ENCODE data around the gene SASH1.

The SASH1 gene

DNA sequence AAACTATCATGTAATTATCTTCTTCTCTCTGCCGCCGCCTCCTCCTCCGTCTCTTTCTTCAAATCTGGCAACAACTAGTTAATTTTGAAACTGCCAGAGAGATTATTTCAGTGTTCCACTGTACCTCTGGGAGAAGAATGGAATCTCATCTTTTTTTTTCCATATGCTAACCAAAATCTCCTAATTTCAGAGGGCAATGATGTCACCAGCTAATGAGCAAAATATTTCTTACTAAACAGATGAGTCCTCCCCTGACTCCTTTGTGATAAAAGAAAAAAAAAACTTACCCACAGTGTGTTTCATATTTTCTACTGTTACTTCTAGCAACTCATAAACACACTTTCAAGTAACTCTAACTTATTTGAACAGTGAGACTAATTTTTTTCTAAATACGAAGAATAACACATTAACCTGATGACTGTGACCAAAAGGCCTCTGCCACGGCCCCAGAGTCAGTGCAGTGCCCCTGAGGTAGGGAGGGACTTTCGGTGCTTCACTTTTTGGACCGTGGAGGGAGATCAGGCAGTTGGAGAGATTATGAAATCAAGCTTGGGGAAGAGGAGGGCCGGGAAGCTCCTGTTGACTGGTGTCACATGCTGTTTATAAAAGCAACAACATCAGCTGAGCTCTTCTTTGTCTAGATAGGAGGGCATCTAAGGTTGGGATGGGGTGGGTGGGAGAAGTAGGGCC lies 159.6 kb downstream of the SASH1 start:
- no peak for DNase-seq (ENCODE audit: low spot score)
- TF ChIP-seq, protein P1, sequence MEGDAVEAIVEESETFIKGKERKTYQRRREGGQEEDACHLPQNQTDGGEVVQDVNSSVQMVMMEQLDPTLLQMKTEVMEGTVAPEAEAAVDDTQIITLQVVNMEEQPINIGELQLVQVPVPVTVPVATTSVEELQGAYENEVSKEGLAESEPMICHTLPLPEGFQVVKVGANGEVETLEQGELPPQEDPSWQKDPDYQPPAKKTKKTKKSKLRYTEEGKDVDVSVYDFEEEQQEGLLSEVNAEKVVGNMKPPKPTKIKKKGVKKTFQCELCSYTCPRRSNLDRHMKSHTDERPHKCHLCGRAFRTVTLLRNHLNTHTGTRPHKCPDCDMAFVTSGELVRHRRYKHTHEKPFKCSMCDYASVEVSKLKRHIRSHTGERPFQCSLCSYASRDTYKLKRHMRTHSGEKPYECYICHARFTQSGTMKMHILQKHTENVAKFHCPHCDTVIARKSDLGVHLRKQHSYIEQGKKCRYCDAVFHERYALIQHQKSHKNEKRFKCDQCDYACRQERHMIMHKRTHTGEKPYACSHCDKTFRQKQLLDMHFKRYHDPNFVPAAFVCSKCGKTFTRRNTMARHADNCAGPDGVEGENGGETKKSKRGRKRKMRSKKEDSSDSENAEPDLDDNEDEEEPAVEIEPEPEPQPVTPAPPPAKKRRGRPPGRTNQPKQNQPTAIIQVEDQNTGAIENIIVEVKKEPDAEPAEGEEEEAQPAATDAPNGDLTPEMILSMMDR (IDR thresholded peaks at IDR 0.05; ENCODE audit: extremely low read depth, insufficient read depth, missing control alignments), result no peak
- in situ Hi-C loops (cut with MboI; ENCODE audit: low pct_unique_long_range_greater_than_20kb, low sequenced_read_pairs, unreplicated experiment), result no loop called here

DNA sequence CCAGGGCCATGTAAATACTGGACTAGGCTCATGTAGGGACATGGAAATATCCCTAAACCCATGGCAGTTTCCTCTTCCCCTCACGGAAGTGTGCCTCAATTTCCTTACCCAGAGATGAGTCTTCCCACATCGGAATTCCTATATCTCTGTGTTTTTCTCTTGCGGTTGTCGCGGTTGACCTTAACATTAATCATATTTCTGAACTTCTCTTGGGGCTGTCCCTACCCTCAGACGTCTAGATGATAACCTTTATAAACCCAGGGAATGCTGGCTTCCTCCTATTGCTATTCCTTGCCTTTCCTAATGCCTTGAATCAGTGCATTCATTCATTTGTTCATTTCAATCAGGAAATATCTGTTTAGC lies 160.1 kb downstream of the SASH1 start:
- in situ Hi-C loops (cut with MboI; ENCODE audit: low pct_unique_long_range_greater_than_20kb, low sequenced_read_pairs, unreplicated experiment), result no loop called here
- TF ChIP-seq, protein P1 (IDR thresholded peaks at IDR 0.05; ENCODE audit: extremely low read depth, insufficient read depth, missing control alignments), result no peak
- no peak for DNase-seq (ENCODE audit: low spot score)

DNA sequence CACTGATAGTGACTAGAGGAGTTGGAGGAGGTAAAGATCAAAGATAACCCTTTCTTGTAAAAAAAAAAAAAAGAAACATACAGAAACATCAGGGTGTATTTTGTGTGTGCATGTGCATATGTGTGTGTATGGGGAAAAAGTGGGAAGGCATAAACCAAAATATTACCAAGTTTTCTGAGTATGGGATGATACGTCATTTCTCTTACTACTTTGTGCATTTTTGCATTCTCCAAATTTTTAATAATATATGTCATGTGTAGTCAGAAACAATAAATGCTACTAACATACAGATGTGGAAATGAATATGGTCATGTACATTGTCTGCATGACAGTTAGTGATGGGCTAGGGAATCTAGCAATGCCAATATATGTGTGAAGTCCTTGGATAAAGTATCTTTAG lies 161.1 kb downstream of the SASH1 start:
- no peak for DNase-seq (ENCODE audit: low spot score)
- TF ChIP-seq, protein P1 (IDR thresholded peaks at IDR 0.05; ENCODE audit: extremely low read depth, insufficient read depth, missing control alignments), result no peak
- in situ Hi-C loops (cut with MboI; ENCODE audit: low pct_unique_long_range_greater_than_20kb, low sequenced_read_pairs, unreplicated experiment), result no loop called here

DNA sequence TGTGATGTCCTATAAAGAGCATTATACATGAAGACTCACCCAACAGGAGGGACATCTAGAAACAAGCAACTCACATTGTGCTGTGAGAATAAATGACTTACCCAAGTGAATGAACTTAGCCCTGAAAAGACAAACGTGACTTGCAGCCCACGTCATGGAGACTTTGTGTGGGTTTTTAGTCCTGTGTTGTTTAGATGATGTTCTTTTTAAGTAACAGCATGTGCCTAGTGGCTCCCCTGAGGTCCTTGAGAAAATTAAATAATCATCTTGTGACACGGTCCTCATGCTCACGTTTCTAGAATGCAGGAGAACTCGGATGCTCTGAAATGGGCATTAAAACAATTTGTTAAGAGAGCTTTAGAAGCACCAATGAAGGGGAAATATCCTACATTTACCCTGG lies 165.1 kb downstream of the SASH1 start:
- TF ChIP-seq, protein P1 (IDR thresholded peaks at IDR 0.05; ENCODE audit: extremely low read depth, insufficient read depth, missing control alignments), result no peak
- in situ Hi-C loops (cut with MboI; ENCODE audit: low pct_unique_long_range_greater_than_20kb, low sequenced_read_pairs, unreplicated experiment), result no loop called here
- no peak for DNase-seq (ENCODE audit: low spot score)

DNA sequence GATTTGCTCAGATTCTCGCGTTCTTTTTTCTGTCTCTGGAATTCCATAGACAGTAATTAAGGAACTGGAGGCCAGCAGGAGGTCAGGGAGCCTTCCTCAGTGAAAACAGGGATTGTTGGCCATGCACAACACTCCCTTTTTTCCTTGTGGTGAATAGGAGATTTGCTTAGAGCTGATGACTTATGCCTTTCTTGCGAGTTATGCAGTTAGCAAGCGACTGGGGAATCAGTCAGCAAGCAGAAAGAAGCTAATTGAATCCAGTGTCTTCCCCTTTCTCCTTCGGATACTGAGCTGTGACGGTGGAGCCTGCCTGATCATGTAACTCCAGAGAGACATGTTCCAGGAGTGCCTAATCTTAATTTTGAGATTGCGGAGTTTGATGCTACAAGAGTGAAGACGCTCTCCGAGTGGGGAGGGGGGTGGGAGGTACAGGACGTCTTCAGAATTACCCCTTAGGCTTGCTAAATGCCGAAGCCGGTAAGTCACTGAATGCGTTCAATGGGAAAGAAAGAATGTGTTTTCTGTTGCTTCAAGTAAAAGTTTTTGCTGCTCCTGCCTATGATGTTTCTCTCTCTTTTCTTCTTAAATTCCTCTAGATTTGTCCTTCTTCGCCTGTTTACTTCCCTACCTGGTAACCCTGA lies 165.9 kb downstream of the SASH1 start:
- DNase-seq (ENCODE audit: low spot score), result no peak
- TF ChIP-seq, protein P1 (IDR thresholded peaks at IDR 0.05; ENCODE audit: extremely low read depth, insufficient read depth, missing control alignments), result no peak
- in situ Hi-C loops (cut with MboI; ENCODE audit: low pct_unique_long_range_greater_than_20kb, low sequenced_read_pairs, unreplicated experiment), result no loop called here

DNA sequence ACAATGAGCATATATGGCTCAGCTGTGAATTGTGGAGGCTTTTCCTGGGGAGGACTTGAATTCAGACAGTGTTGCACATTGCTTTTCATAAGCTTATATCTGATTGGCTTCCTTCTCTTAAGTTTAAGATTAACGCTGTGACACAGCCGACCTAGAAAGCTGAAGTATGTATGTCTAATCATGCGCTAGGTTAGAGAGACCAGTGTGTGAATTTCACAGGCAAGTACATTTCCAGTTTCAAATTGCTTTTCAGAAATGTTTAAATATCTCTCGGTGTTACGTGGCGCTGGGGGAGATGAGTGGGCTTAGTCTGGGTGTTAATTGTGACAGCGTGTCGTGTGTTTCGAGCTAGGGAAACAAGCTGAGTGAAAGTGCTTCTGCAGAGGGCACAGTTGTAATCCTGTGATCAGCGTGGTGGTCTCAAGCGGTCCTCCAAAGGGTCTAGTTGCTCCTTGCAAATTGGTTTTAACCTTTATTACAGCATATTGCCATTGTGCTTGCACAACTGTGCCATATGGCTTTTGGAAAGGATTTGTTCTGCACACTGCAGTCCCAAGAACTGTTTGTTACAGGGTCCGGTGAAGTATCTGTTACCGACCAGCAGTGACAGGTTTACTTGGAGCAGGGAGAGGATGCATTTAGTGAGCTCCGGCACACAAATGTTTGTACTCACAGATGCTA lies 166.6 kb downstream of the SASH1 start:
- TF ChIP-seq, protein P1 (IDR thresholded peaks at IDR 0.05; ENCODE audit: extremely low read depth, insufficient read depth, missing control alignments), result no peak
- in situ Hi-C loops (cut with MboI; ENCODE audit: low pct_unique_long_range_greater_than_20kb, low sequenced_read_pairs, unreplicated experiment), result no loop called here
- DNase-seq (ENCODE audit: low spot score), result no peak
